ENCODE data around the gene MBD3.

Gene MBD3

DNA sequence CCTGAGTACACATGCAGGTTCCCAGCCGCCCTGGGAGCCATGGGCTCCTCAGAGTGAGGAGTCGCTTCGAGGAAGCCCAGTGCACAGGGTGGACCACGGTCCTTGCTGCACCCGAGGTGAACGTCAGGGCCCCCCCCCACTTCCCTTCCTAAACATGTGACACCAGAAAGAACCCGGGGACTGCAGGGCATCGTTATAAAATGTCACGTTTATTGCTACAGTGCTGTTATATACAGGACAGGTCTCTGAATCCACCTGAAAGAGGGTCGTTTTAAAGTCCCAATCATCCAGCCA is 16.4 kb upstream of the MBD3 start:
- DNase-seq (ENCODE audit: low read depth): no peak
- H3K4me3 ChIP-seq (ENCODE audit: low read length): no peak overlapping the region

GRCh38 chr19:1608359-1609102 is 15.9 kb upstream of the MBD3 start:
- TF ChIP-seq, protein P1, sequence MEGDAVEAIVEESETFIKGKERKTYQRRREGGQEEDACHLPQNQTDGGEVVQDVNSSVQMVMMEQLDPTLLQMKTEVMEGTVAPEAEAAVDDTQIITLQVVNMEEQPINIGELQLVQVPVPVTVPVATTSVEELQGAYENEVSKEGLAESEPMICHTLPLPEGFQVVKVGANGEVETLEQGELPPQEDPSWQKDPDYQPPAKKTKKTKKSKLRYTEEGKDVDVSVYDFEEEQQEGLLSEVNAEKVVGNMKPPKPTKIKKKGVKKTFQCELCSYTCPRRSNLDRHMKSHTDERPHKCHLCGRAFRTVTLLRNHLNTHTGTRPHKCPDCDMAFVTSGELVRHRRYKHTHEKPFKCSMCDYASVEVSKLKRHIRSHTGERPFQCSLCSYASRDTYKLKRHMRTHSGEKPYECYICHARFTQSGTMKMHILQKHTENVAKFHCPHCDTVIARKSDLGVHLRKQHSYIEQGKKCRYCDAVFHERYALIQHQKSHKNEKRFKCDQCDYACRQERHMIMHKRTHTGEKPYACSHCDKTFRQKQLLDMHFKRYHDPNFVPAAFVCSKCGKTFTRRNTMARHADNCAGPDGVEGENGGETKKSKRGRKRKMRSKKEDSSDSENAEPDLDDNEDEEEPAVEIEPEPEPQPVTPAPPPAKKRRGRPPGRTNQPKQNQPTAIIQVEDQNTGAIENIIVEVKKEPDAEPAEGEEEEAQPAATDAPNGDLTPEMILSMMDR (conservative IDR thresholded peaks at IDR 0.05; ENCODE audit: low read depth, low read length): no peak
- no peak overlapping the region for H3K4me3 ChIP-seq (ENCODE audit: low read length)
- DNase-seq (ENCODE audit: low read depth): no peak

More for the DNA sequence above, 16.4 kb upstream of the MBD3 start:
- TF ChIP-seq, protein P1 (conservative IDR thresholded peaks at IDR 0.05; ENCODE audit: low read depth, low read length): no peak

- TF ChIP-seq, protein P1 (conservative IDR thresholded peaks at IDR 0.05; ENCODE audit: low read depth, low read length): no peak
- peak overlapping the region; percentile 74 for H3K4me3 ChIP-seq (ENCODE audit: low read length)
- DNase-seq (ENCODE audit: low read depth): no peak
Measured at GRCh38 chr19:1606138-1606651, 13.5 kb upstream of the MBD3 start.

DNA sequence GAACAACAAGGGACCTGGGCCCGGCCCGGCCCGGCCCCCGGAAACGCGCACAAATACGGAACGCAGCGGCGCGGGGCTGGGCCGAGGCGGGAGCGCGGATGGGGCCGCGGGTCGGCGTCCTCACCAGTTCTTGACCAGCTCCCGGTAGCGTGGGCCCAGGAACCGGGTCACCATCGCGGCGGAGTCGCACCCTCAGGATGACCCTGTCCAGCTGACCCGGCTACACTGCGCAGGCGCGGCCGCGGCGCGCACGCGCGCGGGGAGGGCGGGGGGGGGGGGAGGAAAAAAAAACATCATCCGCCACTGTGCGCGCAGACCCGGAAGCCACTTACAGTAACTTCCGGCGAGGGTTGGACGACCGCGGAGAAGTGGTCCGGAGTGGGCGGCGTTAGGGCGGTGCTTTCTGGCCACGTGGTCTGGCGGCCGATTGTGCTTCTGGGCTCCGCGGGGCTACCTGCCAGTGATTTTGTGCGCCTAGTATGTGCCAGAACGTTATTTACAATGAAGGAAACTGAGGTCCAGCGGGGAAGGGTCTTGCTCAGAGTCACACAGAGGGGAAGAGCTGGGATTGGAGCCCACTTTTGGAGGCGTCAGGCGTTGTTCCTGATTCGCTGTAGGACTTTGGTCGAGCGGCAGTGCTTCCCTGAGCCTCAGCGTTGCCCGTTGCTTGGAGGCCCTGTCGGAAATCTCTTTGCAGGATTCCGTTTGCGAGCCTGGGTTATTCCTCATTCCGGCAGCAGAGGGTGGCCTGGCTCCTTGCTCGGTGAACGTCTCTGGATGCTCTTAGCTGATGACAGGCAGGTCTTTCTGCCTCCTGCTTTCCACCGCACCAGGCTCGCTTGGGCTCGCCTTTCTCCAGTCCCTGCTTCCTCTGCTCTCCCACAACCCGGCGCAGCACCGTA is 12.8 kb upstream of the MBD3 start, which contains the start of gene UQCR11:
Gene UQCR11 (minus strand): TSS at position 227 of the 902 bp plus-strand sequence. CDS start 53 bp downstream, at position 174.
- TF ChIP-seq, protein P1 (conservative IDR thresholded peaks at IDR 0.05; ENCODE audit: low read depth, low read length): peak; percentile 66
- peak; percentile 91 for DNase-seq (ENCODE audit: low read depth)
- H3K4me3 ChIP-seq (ENCODE audit: low read length): peak within 1 kb of the TSS; percentile 74

DNA sequence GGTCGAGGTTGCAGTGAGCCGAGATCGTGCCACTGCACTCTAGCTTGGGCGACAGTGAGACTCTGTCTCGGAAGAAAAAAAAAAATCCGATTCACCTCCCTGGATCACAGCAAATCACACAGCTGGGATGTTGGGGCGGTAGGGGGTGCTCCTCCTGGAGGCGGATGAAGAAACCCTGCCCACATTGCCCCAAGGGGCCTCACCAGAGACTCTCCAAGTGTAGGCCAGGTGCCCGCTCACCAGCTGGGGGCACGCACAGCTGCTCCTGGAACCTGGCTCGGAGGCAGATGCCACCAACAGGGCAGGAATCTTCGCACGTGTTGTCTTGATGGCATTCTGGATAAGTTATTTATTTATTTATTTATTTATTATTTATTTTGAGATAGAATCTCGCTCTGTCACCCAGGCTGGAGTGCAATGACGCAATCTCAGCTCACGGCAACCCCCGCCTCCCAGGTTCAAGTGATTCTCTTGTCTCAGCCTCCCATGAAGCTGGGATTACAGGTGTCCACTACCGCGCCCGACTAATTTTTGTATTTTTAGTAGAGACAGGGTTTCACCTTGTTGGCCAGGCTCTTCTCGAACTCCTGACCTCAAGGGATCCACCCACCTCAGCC is 9.5 kb upstream of the MBD3 start:
- TF ChIP-seq, protein P1 (conservative IDR thresholded peaks at IDR 0.05; ENCODE audit: low read depth, low read length): no peak
- H3K4me3 ChIP-seq (ENCODE audit: low read length): no peak overlapping the region
- no peak for DNase-seq (ENCODE audit: low read depth)

- DNase-seq (ENCODE audit: low read depth): no peak
- TF ChIP-seq, protein P1 (conservative IDR thresholded peaks at IDR 0.05; ENCODE audit: low read depth, low read length): peak; percentile 26
- H3K4me3 ChIP-seq (ENCODE audit: low read length): no peak overlapping the region
Measured at GRCh38 chr19:1601613-1602064, 9.0 kb upstream of the MBD3 start.

Data from retinal pigment epithelial cell (primary cell).